ENCODE data around the gene TUBB2A. TPM values are rescaled to one million over a fixed set of nuclear protein-coding genes. Genes with fewer than 3 reads are reported as not detected.
"Not testable (repeated sequence)": the region's sequence is repeated elsewhere in the genome, so short reads cannot be mapped to it uniquely, and the experiment has no call there.

TUBB2A gene
- total RNA-seq, result 1,207 TPM

GRCh38 chr6:3157131-3157933 is at the start of gene TUBB2A:
Gene TUBB2A, minus strand, starts transcription at chr6:3157544. Its CDS starts 81 bp downstream, at chr6:3157463.
- DNase-seq, result peak; percentile 79

GRCh38 chr6:3206339-3207015 is 49.1 kb upstream of the TUBB2A start:
- DNase-seq, result no peak

GRCh38 chr6:3205913-3206312 is 48.6 kb upstream of the TUBB2A start:
- peak; percentile 19 for DNase-seq

GRCh38 chr6:3204921-3205320 is 47.6 kb upstream of the TUBB2A start:
- no peak for DNase-seq

GRCh38 chr6:3202999-3203696 is 45.8 kb upstream of the TUBB2A start:
- no peak for DNase-seq

- DNase-seq, result no peak
Observed at GRCh38 chr6:3201388-3201787, 44.0 kb upstream of the TUBB2A start.

- DNase-seq, result no peak
Observed at GRCh38 chr6:3200682-3201081, 43.3 kb upstream of the TUBB2A start.

- DNase-seq, result no peak
Observed at GRCh38 chr6:3199382-3199781, 42.0 kb upstream of the TUBB2A start.

GRCh38 chr6:3197734-3198133 is 40.4 kb upstream of the TUBB2A start:
- not testable (repeated sequence) for DNase-seq

- no peak for DNase-seq
Observed at GRCh38 chr6:3196770-3197169, 39.4 kb upstream of the TUBB2A start.

GRCh38 chr6:3195695-3196497 is 38.6 kb upstream of the TUBB2A start:
- DNase-seq, result peak; percentile 6

GRCh38 chr6:3195420-3195694 is 38.0 kb upstream of the TUBB2A start:
- no peak for DNase-seq

- DNase-seq, result peak; percentile 77
Observed at GRCh38 chr6:3194535-3195419, 37.4 kb upstream of the TUBB2A start.

- DNase-seq, result no peak
Observed at GRCh38 chr6:3193102-3193849, 35.9 kb upstream of the TUBB2A start.

- no peak for DNase-seq
Observed at GRCh38 chr6:3190779-3191178, 33.4 kb upstream of the TUBB2A start.

- DNase-seq, result no peak
Observed at GRCh38 chr6:3190056-3190455, 32.7 kb upstream of the TUBB2A start.

- DNase-seq, result not testable (repeated sequence)
Observed at GRCh38 chr6:3189192-3189591, 31.8 kb upstream of the TUBB2A start.

- DNase-seq, result no peak
Observed at GRCh38 chr6:3188262-3188661, 30.9 kb upstream of the TUBB2A start.

GRCh38 chr6:3186974-3187382 is 29.6 kb upstream of the TUBB2A start:
- no peak for DNase-seq

- DNase-seq, result no peak
Observed at GRCh38 chr6:3183066-3183465, 25.7 kb upstream of the TUBB2A start.

GRCh38 chr6:3181105-3181504 is 23.8 kb upstream of the TUBB2A start:
- DNase-seq, result no peak
